Measurements from ENCODE around the gene HSH2D. TPM values are rescaled to one million over a fixed set of nuclear protein-coding genes. Genes with fewer than 3 reads are reported as not detected.
A peak's percentile ranks its signal among the peaks of the same experiment; 100 is the strongest.
"Not testable (repeated sequence)": the region's sequence is repeated elsewhere in the genome, so short reads cannot be mapped to it uniquely, and the experiment has no call there.

HSH2D gene
- polyA plus RNA-seq, 3 donors: 0.56 to 4.3 (median 1.7) TPM

DNA sequence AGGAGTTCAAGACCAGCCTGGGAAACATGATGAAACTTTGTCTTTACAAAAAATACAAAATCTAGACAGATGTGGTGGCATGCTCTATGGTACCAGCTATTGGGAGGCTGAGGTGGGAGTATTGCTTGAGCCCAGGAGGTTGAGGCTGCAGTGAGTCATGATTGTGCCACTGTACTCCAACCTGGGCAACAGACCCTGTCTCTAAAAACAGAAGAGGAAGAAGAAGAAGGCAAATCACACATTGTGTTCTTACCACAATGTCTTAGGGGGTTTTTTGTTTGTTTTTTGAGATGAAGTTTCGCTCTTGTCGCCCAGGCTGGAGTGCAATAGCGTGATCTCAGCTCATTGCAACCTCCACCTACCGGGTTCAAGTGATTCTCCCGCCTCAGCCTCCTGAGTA, 35.4 kb downstream of the HSH2D start:
- not testable (repeated sequence) for H3K27ac ChIP-seq (ENCODE audit: low read depth, low read length)
- WGBS, 3 donors: 88 to 90% (median 88%) methylated on average over 5 of the region's 5 CpGs

DNA sequence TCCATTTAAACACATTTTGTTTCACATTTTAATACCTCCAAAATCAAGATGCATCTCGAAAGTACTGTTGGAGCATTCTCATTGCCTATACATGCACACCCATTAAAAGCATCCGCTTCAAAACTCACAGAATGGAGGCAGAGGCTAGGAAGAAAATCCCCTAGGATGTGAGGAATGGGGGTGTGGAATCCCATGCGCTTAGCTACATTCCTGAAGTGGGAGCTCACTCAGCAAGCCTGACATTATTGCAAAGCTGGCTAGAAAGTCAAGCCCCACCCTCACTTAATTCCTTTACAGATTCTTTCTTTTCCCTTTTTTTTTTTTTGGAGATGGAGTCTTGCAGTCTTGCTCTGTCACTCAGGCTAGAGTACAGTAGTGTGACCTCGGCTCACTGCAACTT, 37.1 kb downstream of the HSH2D start:
- 43 to 53% (median 46%) methylated on average over 4 of the region's 4 CpGs for WGBS, 3 donors
- no peak overlapping the region for H3K27ac ChIP-seq (ENCODE audit: low read depth, low read length)

- 36 to 45% (median 43%) methylated on average over 18 of the region's 18 CpGs for WGBS, 3 donors
- H3K27ac ChIP-seq (ENCODE audit: low read depth, low read length): no peak overlapping the region
These were observed 41.2 kb downstream of the HSH2D start for GRCh38 chr19:16184665-16185122.

GRCh38 chr19:16185123-16185767, 41.8 kb downstream of the HSH2D start, which contains the start of gene FAM32A:
Gene FAM32A, plus strand, starts transcription at chr19:16185410. Its CDS starts 33 bp downstream, at chr19:16185443.
- H3K27ac ChIP-seq (ENCODE audit: low read depth, low read length): peak within 1 kb of the TSS; percentile 64
- 0% methylated on average over 39 of the region's 39 CpGs for WGBS, 3 donors

GRCh38 chr19:16185768-16186123, 42.3 kb downstream of the HSH2D start:
- 0 to 1% (median 0%) methylated on average over 20 of the region's 20 CpGs for WGBS, 3 donors
- H3K27ac ChIP-seq (ENCODE audit: low read depth, low read length): no peak overlapping the region

GRCh38 chr19:16188521-16188920, 45.0 kb downstream of the HSH2D start:
- 93 to 100% (median 98%) methylated on average over 3 of the region's 3 CpGs for WGBS, 3 donors
- no peak overlapping the region for H3K27ac ChIP-seq (ENCODE audit: low read depth, low read length)

GRCh38 chr19:16190198-16190597, 46.7 kb downstream of the HSH2D start:
- no peak overlapping the region for H3K27ac ChIP-seq (ENCODE audit: low read depth, low read length)
- WGBS, 3 donors: 73 to 87% (median 82%) methylated on average over 6 of the region's 6 CpGs

- WGBS, 3 donors: 85 to 94% (median 91%) methylated on average over 10 of the region's 10 CpGs
- H3K27ac ChIP-seq (ENCODE audit: low read depth, low read length): no peak overlapping the region
These were observed 47.3 kb downstream of the HSH2D start for GRCh38 chr19:16190736-16191135.

DNA sequence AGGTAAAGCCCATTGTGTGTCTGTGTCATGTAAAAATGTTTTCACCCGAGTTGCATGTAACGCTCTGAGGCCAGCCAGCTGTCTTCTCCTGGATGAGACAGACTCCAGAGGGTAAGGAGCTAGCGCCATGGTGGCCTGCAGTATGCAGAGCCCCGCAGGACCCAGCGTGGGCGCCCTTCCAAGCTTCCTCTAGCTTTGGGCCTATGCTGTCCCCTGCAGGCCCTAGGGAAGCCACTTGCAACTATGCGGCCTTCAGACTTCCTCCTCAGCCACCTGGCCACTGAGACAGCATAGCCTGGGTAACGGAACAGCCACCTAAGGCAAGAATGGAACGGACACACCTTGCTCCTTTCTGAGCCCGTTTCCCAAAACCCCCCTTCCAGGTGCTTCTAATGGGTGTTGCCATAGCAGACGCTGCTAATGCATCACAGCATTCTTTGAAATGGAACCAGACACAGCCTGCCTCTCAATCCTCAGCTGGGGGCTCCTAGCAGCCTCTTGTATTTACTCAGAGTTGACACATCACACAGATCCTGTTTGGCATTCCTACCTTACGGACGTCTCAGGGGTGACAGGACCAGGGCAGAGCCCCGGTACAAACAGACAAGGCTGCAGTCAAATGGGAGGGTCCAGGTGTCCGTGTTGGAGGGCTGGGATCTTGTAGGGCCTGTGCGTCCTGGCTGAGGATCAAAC, 47.9 kb downstream of the HSH2D start:
- WGBS, 3 donors: 75 to 84% (median 79%) methylated on average over 16 of the region's 16 CpGs
- no peak overlapping the region for H3K27ac ChIP-seq (ENCODE audit: low read depth, low read length)

GRCh38 chr19:16193466-16193865, 50.0 kb downstream of the HSH2D start:
- WGBS, 3 donors: 83 to 91% (median 89%) methylated on average over 10 of the region's 10 CpGs
- no peak overlapping the region for H3K27ac ChIP-seq (ENCODE audit: low read depth, low read length)

DNA sequence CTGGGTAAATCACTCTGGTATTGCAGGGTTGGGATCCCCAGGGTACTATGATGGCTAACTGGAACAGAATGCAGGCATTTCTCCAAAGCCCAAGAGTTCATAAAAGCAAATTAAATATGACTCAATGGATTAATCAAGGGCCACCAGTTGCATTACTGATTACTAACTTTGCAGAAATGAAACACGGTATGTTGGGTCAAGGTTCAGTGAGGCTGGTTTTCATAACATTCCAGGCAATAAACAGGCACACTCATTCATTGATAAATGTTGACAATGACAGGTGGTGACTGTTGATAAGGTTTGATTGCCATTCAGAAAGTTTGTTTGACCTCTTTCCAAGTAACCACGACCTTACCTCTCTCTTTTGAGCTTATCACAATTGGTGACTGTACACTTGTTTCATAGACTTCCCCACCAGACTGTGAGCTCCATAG, 53.7 kb downstream of the HSH2D start:
- no peak overlapping the region for H3K27ac ChIP-seq (ENCODE audit: low read depth, low read length)
- 10 to 31% (median 30%) methylated on average over 2 of the region's 2 CpGs for WGBS, 3 donors

GRCh38 chr19:16197622-16198369, 54.3 kb downstream of the HSH2D start, which contains the start of gene AP1M1:
Gene AP1M1, plus strand, starts transcription at chr19:16197911. Its CDS starts 116 bp downstream, at chr19:16198027.
- H3K27ac ChIP-seq (ENCODE audit: low read depth, low read length): no peak within 1 kb of the TSS
- WGBS, 3 donors: 0% methylated on average over 63 to 65 of the region's 65 CpGs

DNA sequence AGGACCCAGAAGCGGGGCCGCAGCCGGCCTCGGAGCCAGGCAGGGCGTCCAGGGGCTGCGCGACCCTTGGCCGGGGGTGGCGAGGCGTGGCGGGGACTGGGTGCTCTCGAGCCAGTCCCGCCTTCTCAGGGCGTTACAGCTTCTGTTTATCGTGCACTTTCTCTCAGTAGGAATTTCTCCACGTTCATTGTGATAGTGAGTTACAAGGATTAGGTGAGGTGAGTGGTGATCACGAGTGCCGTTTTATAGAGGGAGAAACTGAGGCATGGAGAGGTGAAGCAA, 54.8 kb downstream of the HSH2D start:
- H3K27ac ChIP-seq (ENCODE audit: low read depth, low read length): no peak overlapping the region
- WGBS, 3 donors: 1% methylated on average over 18 of the region's 18 CpGs

DNA sequence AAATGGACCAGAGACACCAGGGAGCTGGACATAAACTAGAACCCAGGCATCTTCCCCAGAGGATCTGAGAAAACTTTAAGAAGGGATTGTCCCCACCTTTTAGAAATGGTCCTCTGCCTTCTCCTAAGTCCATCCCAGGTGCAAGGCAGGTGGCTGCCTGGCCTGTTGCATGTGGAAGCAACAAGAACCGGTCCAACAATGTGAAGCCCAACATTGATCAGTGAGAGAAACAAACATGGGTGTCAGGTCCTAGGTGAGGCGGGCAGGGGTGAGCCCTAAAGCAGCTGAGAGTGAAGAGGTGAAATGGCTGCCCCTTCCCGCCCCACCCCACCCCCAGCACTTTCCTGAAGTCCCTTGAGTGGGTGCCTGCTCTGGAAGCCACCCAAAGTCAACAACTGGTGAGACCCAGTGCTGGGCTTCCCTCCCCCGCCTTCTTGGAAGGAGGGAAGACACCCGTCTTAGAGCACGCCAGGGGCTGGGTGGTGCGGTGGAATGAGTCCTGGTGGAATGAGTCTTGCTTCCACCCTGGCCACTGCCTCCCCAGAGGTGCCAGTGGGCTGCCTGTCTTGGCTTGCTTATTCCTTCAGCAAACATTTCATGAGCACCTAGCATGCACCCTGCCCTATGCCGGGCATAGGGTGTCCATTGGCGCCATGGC, 55.9 kb downstream of the HSH2D start:
- H3K27ac ChIP-seq (ENCODE audit: low read depth, low read length): no peak overlapping the region

DNA sequence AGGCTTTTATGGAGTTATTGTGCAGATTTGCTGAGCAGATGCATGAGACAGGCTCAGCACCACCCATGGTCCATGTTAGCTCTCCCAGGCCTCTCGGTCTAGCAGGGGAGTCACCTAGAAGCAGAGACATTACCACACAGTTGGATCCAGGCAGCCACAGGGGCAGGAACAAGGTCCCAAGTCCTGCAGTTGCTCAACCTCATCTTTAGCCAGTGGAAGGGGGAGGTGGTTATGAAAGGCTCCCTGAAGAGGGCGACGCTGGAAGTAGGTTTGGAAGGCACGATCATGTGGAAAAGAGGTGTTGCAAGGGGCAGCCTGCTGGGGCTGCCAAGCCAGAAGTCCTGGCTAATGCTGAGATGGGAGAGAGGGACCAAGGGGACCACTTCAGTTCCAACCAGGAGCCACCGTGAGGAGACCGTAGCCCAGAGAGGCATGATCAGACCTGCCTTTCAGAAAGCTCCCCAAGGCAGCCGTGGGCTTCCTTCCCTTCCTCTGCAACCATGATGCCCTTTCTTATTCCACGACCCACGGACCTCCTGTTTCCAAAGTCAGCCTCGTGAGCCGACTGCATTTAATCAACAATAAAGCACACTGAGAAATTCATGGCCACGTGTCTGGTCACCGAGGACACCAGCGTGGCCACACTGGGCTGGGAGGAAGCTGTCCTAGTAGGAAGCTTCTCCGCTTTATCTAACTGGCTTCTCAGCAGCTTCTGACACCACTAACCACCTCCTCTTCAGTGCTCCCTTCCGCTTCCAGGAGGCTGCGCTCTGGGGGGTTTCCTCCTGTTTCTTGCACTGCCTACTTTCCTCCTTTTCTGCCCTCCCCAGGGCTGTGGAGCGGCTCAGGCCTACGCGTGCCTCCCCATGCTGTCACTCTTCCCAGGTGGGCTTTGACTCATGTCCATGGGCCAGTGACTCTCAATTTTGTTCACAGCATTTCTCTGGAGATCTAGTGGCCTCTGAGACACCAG, 56.8 kb downstream of the HSH2D start:
- H3K27ac ChIP-seq (ENCODE audit: low read depth, low read length): no peak overlapping the region
- 58 to 82% (median 60%) methylated on average over 20 of the region's 20 CpGs for WGBS, 3 donors

More for the DNA sequence above, 55.9 kb downstream of the HSH2D start:
- 81 to 87% (median 83%) methylated on average over 9 of the region's 9 CpGs for WGBS, 3 donors

- 81 to 93% (median 88%) methylated on average over 4 of the region's 4 CpGs for WGBS, 3 donors
These were observed 57.5 kb downstream of the HSH2D start for GRCh38 chr19:16201011-16201391.

GRCh38 chr19:16202320-16203255, 59.1 kb downstream of the HSH2D start:
- no peak overlapping the region for H3K27ac ChIP-seq (ENCODE audit: low read depth, low read length)
- WGBS, 3 donors: 84 to 87% (median 84%) methylated on average over 22 of the region's 22 CpGs

More at GRCh38 chr19:16201011-16201391, 57.5 kb downstream of the HSH2D start:
- H3K27ac ChIP-seq (ENCODE audit: low read depth, low read length): no peak overlapping the region
